Gastrocnemius medialis (tissue), 4 donors: Measurements from ENCODE around the gene SPC25.

ENCODE experiments used
- POLR2A ChIP-seq, 2 donors: fragments of 450-650 bp; IDR thresholded peaks; one replicate each; pipeline ENCODE4 v1.6.1; 2017; ENCODE audit warnings: antibody characterized with exemption in 2 of 2, mild to moderate bottlenecking in 2 of 2, moderate library complexity in 2 of 2
- TF ChIP-seq, protein P1 (sequence below), 5 experiments: fragments of 450-650 bp in 3 of 5; fragments of 200-600 bp in 2 of 5; sonication (generic) in 2 of 5; IDR thresholded peaks in 4 of 5; conservative IDR thresholded peaks in 1 of 5; 1 replicate in 4 of 5; 2 replicates in 1 of 5; pipeline ENCODE4 v1.5.1; 2016 to 2019; ENCODE audit warnings: antibody characterized with exemption in 5 of 5, mild to moderate bottlenecking in 3 of 5, moderate library complexity in 3 of 5

DNA sequence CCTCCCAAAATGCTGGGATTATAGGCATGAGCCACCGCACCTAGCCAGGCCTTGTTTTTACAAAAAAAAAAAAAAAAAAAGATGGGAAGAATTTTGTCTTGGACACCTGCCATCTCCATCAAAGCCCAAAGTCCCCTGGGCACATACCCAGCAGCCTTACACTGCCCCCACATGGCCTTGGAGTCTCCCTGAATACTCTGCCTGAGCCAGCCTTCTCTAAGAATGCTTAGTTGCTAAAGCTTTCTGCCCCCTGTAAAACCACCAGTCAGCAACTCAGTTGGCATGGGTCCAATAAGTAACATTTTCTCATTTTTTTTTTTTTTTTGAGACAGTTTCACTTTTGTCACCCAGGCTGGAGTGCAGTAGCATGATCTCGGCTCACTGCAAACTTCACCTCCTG, 40.6 kb downstream of the SPC25 start:
- no peak for TF ChIP-seq POLR2A (IDR thresholded peaks at IDR 0.05)
- TF ChIP-seq, protein P1, sequence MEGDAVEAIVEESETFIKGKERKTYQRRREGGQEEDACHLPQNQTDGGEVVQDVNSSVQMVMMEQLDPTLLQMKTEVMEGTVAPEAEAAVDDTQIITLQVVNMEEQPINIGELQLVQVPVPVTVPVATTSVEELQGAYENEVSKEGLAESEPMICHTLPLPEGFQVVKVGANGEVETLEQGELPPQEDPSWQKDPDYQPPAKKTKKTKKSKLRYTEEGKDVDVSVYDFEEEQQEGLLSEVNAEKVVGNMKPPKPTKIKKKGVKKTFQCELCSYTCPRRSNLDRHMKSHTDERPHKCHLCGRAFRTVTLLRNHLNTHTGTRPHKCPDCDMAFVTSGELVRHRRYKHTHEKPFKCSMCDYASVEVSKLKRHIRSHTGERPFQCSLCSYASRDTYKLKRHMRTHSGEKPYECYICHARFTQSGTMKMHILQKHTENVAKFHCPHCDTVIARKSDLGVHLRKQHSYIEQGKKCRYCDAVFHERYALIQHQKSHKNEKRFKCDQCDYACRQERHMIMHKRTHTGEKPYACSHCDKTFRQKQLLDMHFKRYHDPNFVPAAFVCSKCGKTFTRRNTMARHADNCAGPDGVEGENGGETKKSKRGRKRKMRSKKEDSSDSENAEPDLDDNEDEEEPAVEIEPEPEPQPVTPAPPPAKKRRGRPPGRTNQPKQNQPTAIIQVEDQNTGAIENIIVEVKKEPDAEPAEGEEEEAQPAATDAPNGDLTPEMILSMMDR (IDR thresholded peaks at IDR 0.05 in 4 of 5, conservative IDR thresholded peaks at IDR 0.05 in 1 of 5): peak in 2 of 5 experiments; percentile 27 to 39
